Stimulated activated CD4-positive, alpha-beta T cell treated with anti-CD3 and anti-CD28 coated beads, Interleukin-4, amount 100 ng/mL, for 24 hours (primary cell): ENCODE measurements around the gene KRT28.

Source experiments
- DNase-seq: peaks from one replicate; pipeline ENCODE4 v3.0.0-alpha.2; 2020

The KRT28 gene

GRCh38 chr17:40799859-40800258, at the start of gene KRT28:
KRT28 (minus strand) TSS chr17:40799959; CDS start chr17:40799893, 66 bp downstream.
- DNase-seq = no peak

DNA sequence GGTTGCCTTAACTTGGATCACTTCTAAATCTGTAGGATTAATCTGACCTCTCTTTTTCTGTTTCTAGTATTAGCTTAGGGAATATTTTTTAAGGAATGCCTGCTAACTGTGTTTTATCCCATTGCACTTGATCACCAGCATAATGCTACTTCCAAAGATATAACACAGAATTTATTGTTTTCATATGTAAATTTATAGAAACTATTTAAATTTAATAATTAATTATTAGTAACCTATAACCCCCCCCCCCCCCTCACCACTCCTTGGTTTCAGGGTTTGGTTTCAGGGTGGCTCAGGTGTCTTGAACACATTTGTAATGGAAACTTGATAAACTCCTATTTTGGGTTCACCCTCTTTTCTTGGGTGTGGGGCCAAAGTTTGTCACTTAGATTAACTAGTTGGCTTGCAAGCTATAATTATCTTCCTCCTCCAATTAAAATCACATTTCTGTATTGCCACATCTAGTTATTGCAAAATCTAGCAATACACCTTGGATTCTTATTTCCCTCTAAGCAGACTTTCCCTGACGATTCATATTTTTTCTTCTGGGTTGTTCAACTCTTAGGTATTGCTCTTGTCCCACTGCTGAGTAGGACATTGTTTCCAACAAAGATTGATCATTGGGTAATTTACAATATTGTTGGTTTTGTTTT, 49.0 kb upstream of the KRT28 start:
- DNase-seq = no peak

DNA sequence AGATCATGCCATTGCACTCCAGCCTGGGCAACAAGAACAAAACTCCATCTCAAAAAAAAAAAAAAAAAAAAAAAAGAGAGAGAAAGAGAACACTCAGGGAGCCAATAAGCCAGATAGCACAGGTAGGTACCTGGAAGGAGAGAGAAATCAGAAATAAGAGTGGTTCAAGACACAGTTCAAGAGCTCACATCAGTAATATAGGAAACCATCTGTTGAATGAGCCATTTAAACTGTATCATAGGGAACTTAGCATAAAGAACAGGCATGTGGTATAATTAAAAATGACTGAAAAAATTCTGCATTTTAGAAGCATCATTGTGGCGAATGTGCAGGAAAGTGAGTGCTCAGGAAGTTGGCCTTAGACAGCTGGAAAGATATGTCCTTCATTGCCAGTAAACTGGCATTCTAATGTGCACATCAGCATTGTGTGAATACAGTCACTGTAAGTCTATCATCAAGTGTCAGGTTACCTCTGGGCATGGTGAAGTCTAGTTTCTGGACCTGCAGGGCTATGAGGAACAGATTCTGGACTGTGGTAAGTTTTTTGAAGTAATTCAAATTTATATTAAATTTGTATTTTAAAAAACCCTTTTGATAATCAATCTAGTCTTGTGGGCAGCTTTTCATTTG, 46.9 kb upstream of the KRT28 start:
- DNase-seq = no peak

DNA sequence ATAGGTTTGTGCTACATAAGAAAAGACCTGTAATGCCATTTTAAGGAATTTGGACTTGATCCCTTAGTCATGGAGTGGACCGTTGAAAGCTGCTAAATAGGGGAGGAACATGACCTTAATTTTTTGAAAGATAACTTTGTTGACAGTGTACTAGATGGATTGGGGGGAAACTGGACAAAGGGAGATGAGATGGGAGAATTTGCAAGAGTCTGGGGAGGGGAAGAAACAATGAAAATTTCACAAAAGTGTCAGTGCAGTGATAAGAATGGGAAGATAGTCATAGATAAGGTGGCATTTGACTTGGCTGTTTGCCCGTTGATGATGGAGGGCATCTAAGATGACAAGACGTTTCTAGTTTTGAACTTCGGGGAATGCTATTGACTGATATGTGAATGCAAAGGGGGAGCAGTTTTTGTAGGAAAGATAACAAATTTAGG, 44.9 kb upstream of the KRT28 start:
- no peak for DNase-seq

DNA sequence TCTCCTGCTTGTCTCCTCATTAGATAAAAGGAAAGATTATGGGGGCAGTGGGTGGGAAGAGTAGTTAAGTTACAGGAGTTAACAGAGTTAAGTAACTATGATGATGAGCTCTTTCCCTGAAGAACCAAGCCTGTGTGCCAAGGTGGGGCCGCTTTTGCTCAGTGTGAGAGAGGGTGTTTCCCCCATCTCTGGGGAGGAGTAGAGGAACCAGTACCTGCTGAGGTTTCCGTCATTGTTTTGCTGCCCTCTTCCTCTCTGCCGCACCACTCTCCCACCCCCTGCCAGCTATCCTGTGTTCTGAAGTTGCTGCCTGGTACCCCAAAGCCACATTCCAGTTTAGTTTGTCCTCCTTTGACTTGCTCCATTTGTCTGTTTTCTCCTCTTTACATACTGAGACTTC, 43.5 kb upstream of the KRT28 start:
- no peak for DNase-seq

- DNase-seq = no peak
Observed at GRCh38 chr17:40841246-40841645, 41.5 kb upstream of the KRT28 start.

DNA sequence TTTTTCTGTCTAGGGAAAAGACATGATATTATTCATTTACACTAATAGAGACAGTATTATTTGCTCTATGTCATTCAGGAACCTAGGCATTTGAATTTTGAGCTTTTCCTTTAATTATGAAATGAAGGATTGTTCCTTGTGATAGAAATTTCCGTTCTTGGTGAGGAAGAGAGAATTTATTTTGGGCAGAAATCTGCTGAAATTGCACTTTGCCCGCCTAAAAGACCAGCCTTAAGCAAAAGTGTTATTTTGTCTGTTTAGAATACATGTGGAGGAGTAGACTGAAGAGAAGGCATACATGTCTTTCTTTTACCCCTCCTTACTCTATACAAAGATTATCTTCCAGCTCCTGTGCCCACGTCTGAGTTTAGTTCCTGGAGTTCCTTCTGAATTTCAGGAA, 39.4 kb upstream of the KRT28 start:
- no peak for DNase-seq

DNA sequence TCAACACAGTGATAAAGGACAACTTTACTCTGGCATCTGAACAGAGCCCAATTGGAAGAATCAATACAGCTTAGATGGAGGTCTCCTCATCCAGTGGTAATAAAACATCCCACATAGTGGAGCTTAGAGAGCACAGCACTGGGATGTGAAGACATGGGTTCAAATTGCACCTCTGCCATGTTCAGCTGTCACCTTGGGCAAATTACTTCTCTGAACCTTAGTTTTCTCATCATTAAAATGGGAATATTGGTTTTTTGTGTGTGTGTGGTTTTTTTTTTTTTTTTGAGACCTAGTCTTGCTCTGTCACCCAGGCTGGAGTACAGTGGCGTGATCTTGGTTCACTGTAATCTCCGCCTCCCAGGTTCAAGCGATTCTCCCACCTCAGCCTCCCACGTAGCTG, 36.3 kb upstream of the KRT28 start:
- no peak for DNase-seq

DNA sequence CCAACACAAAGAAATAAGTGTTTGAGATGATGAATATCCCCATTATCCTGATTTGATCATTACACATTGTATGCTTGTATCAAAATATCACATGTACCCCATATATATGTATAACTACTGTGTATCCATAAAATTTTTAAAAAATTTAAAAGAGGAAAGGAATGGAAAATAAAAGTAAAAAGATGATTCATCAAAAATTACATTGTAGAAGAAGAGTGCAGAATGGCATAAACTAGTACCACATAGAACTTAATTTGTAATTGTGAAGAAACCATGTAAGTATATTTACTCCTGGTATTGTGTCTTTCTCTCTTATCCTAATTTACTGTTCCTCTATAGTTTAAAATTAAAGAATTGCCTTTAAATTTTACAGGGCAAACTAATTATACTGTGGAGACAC, 34.1 kb upstream of the KRT28 start:
- no peak for DNase-seq

GRCh38 chr17:40832840-40833239, 33.1 kb upstream of the KRT28 start:
- no peak for DNase-seq

- DNase-seq = no peak
Observed at GRCh38 chr17:40830085-40830776, 30.5 kb upstream of the KRT28 start.

DNA sequence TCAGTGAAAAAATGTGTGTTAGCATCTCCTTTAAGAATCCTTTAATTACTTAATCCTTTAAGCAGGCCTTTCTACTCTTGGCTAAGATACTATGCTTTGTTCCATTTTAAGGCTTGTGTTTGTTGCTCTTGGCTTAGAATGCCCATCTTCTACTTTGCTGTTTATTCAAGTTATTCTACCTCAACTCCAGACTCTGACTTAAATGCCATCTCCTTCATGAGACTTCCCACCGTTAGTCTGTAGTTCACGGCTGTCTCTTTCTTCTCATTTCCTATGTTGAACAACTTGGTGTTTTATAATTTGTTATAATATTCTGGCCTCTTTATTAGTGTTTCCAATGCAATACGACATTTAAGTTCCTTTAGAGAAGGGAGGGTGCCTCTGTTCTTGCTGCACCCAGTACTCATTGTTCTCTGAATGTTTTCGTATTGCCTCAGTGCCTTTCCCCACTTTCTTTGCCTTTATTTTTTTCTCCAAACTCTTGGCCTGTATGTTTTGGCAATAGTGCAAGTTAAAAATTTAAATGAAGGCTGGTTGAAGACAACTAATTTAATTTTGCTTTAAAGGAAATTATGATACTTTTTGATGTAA, 28.8 kb upstream of the KRT28 start:
- no peak for DNase-seq

DNA sequence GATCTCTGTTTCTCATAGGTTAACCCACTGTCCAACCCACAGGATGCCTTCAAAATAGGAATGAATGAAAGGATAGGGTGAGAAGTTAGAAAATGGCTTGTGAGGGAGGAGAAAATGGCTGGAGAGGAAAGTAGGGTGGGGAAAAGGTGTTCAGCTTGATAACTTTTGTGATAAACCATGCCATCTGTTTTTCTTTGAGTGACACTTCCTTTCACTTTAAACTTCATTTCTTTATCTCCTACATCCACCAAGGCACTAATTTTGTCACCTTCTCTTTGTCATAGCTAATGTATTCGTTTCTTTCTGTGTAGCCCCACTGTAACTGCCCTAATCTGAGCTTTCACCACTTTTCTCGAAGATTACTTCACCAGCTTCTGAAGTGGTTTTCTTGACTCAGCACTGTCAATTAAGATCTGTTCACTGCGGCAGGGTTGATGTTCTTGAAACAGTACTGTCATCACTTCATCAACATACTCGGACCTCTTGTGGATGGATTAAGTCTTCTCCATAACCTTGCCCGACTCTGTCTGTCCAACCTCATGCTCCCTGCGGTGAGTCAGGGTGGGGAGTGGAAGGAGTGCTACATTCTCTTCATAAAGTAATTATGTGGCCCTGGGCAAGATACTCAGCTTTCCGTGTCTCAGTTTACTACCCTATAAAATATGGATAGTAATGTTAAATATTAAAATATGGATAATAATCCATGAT, 28.1 kb upstream of the KRT28 start:
- DNase-seq = no peak

- no peak for DNase-seq
Observed at GRCh38 chr17:40825599-40825998, 25.8 kb upstream of the KRT28 start.

DNA sequence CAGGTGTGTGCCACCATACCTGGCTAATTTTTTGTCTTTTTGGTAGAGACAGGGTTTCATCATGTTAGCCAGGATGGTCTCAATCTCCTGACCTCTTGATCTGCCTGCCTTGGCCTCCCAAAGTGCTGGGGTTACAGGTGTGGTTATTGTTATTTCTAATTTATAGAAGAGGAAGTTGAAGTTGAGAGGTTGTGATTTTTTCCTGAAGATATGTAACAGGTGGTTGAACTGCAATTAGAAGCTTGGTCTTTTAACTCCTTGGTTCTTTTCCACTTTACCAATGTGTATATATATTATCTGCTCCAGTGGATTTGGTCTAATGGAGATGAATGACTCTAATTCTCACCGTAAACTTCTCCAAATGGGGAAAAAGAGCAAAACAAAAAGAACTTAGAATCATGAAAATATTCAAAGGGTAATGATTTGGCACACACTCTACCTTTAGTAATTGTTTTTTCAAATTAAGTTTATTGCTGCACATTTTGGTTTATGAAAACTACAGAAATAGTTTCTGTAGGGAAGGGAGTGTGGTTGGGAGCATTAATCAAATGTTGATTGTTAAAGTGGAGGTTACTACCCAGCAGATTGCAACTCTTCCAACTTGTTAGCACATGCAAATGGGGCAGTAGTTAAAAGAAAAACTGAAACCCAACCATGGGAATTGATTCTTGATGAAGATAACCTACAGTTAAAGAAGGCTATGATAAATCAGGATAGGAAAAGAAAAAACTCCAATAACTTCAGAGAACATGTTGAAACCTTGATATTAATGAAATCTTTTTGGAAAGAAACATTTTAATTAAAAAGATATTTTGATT, 24.5 kb upstream of the KRT28 start:
- DNase-seq = no peak

GRCh38 chr17:40822132-40822812, 22.5 kb upstream of the KRT28 start, which contains the start of gene KRT10:
KRT10 (minus strand) TSS chr17:40822614; CDS start chr17:40822585, 29 bp downstream.
- no peak for DNase-seq

- DNase-seq = no peak
Observed at GRCh38 chr17:40821536-40821935, 21.8 kb upstream of the KRT28 start.

DNA sequence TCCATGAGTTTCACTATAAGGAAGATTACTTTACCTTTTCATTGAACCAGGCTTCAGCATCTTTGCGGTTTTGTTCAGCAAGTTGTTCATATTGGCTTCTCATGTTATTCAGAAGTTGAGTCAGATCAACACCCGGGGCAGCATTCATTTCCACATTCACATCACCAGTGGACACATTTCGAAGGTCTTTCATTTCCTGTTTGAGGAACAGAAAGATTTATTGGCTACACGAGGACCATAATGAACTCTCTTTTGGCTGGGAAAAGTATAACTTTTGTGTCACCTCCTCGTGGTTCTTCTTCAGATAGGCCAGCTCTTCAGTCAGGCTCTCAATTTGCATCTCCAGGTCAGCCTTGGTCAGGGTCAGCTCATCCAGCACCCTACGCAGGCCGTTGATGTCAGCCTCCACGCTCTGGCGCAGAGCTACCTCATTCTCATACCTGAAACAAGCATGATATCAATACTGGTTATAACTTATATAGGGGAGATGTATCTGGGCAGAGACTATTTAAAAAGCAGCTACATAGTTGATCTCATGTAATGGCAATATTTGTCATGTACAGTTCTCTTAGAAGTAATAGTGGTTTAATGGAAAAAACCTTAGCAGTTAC, 20.6 kb upstream of the KRT28 start:
- no peak for DNase-seq

GRCh38 chr17:40819528-40820125, 19.9 kb upstream of the KRT28 start:
- DNase-seq = no peak

GRCh38 chr17:40818733-40819527, 19.2 kb upstream of the KRT28 start:
- peak; percentile 86 for DNase-seq
